CD4-positive, alpha-beta T cell treated with Interleukin-17A for 1 hour (primary cell): Measurements from ENCODE around the gene RNLS.
"Not testable (repeated sequence)": the region's sequence is repeated elsewhere in the genome, so short reads cannot be mapped to it uniquely, and the experiment has no call there.

Experiments used
- DNase-seq: peaks from one replicate; pipeline ENCODE4 v3.0.0-alpha.2; 2020

The RNLS gene

DNA sequence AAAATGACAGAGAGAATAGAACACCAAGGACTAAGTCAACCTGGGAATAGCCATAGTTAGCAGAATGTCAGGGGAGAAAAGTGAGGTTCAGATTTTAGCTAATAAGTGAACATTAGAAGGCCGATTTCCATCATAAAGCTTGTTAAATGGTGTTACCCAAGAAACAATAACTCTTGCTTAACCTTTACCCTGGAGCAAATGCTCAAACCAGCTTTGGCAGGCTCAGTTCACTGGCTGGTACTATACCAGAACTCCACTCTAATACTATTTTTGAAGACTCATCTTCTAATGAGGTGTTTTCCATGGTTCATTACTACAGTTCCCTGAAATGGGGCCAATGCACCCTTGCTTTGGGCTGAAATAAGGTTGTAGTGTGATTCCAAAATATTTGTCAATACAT lies 61.3 kb downstream of the RNLS start:
- DNase-seq: no peak

DNA sequence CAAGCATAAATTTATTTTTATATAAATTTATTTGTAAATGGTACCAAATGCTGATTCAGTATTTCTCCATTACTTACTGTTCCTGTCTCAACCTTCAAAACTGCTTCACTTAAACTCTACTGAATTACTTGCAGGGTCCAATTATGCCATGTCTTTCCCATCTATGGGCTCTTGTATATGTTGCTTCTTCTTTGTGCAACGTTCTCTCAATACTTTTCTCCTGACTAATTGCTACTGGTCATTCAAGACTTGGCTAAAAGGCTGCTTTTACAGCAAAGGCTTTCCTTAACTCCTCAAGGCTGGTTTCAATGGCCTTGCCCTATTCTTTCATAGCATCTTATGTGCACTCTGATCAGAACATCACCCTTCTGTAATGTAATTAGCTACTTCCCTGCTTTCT lies 67.9 kb downstream of the RNLS start:
- no peak for DNase-seq

DNA sequence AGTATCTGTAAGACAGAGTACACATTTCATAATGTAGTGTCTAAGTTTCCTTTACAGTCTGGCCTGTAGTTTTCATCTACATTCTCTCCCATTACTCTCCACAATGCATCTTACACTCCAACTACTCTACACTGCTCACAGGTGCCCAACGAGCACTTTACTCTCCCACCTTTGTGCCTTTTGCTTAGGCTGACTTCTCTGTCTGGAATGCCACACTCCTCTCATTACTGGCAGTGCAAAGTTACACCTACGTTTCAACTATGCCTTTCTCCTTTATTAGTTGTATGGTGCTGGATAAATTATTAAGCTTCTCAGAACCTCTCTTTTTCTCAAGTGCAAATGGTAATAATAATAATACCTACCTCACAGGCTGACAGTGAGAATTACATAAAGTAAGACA lies 70.5 kb downstream of the RNLS start:
- no peak for DNase-seq

DNA sequence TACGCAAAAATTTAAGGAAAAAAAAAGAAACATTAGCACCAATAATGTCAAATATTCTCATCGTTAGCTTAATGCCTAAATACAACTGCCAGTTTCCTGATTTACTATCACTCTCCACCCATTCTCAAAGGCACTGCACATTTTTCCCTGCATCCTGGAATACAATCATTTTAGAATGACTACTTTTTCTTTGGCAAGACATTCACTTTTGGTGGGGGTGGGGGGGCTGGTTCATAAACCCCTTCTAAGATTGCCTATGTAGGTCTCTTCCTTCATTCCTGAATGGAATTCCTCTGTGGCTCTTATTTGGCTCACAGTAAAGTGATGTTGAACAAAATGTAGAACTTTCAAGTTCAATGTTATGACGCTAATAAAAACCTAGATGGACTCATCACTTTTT lies 74.3 kb downstream of the RNLS start:
- no peak for DNase-seq

DNA sequence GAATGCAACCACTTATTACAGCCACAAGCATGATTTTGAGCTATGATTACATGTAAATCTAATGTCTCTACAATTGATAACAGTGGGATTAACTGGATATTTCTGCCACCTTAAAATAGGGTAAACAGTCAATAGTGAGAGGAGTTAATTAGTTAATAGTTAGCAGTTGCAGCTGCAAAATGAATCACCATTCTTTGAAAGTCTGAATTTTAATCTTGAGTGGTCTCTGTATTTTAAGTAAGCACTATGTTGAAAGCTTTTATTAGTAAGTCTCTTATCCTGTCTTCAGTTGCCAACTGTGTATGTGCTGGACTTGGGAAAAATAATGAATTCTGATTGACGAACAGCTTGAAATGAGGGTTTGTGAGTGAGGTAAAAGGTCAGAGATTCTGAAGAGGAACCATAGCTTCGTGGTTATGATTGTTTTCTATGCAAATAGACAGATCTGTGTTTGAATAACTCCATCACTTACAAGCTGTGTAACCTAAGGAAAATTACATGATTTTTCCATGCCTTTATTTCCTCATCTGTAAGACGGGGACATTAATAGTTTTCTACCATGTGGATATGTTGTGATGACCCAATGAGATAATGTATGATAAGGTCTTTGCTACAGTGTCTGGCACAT lies 75.2 kb downstream of the RNLS start:
- DNase-seq: no peak

DNA sequence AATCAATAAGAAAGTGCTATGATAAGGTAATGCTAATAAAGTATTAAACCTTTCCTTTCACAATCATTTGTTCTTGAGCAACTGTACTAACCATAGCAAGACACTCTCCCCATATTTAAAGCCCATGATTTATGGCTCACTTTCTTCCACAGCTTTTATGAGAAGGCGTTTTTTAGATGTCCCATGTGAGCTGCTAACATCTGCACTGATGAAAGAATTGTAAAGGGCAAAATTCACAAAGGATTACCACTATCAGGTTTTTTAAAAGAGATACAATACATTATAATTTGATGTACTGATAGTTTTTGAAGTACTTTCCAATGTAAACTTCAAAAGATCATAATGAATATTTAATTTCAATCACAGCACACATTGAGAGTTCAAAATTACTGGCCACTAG lies 75.7 kb downstream of the RNLS start:
- no peak for DNase-seq

DNA sequence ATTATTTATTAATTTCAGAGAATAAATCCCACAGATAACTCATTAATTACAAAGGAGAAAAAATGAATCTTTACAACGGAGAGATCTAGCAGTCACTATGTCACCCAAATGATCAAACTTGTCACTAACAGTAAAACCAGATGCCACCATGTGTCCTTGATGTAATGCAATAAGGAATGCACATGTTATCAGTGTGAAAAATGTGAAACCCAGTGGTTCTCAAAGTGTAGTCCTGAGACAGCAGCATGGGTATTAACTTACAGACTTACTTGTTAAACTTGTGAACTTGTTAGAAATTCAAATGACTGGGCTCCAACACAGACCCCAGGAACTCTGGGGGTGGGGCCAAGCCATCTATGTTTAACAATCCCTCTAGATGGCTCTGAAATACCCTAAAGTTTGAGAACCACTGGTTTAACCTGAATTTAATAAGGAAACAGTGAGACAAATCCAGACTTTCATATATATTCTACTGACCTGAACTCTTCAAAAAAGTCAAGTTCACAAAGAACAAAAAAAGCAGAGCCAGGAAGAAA lies 77.4 kb downstream of the RNLS start:
- DNase-seq: no peak

DNA sequence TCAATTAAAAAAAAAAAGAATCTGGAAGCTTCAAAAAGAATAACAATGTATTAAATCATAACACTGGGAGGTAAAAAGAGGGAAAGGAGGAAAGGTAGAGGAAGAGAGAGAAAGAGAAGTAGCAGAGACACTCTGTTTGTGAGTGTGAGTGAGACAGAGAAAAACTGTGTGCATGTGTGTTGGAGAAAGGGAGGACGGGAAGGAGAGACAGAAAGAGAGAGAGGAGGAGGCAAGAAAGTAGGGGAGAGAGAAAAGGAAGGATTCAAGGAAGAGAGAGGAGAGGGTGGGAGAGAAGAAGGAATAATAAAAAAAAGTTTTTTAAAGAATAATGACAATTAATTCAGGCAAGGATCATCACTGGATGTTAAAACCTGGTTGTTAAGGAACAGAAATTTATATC lies 77.9 kb downstream of the RNLS start:
- DNase-seq: no peak

DNA sequence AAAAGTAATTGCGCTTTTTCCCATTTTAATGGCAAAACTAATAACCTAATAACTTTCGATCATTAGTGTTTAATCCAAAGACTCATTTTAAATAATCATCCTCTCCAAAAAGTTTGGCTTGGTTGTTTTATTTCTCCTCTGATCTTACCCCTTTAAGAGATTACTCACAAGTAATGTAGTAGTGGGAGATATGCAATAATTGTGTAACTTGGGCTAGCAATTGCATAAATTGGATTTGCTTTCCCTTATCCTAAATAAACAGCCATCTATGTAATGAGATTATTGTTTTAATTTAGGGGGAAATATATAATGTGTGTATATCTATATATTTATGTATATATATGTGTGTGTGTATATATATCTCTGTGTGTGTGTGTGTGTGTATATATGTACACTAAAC lies 82.5 kb downstream of the RNLS start:
- no peak for DNase-seq

DNA sequence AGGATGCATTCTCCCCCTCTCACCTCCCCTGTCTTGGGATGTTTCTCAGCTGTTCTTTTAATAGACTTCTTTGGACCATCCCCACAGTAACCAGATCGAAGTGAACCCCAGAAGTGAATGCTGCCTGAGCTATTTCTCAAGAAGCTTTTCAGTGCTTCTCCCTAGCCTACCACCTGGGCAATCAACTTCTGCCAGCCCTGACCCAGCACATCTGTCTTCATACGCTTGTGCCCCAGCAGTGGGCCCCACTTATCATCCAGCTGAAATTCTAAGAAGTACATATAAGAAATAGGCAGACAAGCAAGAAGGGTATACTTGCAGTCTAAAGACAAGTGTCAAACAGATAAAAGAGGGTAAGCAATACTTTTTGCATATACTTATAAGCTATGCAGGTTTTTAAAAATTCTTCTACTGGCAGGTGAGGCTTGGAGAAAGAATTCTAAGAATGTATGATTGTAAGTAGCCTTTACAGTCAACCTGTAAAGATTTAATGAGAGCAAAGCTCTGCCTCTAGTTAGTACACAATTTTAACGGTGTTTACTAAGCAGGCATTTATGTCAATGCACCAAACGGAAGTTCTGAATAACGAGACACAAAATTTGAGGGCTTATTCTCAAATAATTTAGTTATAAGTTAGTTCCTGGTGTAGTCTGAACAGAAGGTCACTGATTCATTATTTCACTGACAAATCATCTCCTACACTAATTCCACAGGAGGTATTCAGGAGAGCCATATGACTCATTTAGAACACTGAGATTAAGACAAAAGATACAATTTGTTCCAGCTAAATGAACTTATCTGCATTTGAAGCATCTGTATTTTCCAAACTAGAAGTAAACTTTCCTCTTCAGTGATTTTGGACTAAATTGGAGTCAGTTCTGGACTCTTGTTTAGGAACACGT lies 83.3 kb downstream of the RNLS start:
- no peak for DNase-seq

DNA sequence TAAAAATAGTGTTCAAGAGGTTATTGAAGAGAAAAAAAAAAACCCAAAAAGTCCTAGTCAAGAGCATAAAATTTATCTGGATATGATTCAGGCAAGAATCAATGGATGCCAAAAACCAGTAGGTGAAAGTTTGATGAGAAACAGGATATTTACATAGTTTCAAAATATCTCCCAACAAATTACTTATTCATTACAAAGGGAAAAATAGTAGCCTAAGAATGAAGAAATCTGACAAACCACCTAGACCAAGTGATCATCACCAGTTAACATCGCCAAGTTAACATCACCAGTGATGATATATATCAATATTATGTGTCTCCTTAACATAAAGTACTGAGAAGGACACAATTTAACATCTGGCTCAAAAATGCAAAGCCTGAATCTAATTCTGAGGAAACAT lies 85.2 kb downstream of the RNLS start:
- no peak for DNase-seq

DNA sequence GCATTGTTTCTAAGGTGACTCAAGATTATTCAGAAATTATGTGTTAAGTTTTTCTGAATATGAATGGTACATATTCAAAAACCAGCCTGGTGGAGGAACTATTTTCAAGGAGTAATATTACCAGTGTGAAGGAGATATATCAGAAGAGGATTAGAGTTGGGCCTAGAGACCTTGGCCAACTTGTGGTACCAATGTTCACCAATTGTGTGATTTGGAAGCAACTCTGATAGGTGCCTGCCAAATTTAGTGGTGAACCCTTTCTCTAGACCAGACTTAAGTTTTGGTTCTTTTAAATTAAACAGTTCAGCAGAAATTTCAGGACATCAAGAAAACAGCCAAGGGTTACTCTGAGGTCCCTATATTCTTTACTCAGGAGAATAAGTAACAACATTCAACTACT lies 88.6 kb downstream of the RNLS start:
- DNase-seq: no peak

DNA sequence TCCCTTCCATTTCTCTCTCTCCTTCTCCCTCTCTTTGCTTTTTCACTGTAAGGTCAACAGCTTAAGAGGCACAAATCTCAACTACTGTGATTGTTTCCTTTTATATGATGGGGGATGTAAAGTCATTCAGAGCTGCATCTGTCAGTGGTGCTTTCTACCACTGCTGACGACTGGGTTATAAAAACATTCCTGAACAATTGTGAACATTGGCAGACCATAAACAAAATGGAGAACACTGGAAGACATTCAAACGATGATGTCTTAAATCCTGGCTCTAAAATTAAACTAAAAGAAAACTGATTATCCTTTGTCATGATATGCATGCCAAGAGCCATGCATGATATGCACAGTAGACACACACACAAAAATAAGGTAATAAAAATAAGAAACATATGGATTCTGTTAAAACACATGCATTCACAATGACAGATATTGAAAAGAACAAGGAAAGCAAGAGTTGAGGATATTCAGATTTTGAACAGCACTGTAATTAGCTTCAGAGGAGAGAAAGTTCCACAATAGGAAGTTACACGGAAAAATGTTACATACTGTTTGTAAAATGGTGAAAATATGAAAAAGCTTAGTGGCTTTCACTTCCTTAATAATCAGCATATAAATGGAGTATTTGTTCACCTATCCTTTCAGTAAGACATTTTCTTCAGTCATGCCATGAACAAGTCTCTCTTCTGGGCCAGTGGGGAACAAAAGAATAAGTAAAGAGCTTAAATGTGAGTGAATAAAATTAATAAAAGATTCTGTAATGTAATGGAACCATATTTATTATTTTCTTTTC lies 89.2 kb downstream of the RNLS start:
- no peak for DNase-seq

DNA sequence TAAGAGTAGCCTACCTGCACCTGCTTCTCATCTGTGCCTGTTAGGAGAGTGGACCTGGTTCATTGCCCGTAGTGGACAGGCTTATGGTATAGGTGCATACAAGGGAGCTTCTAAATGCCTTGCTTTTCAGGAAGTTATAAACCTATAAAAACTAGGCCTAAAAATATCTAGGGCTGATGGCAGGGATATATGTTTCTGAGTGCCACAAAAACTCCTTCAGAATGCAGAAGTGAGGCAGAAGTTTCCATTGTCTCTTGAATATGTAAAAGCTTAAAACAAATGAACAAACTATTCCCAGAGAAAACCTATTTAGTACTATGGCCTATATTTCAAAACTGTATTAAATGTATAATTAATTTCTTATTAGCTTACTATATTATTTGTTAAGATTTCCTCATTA lies 91.8 kb downstream of the RNLS start:
- DNase-seq: no peak

DNA sequence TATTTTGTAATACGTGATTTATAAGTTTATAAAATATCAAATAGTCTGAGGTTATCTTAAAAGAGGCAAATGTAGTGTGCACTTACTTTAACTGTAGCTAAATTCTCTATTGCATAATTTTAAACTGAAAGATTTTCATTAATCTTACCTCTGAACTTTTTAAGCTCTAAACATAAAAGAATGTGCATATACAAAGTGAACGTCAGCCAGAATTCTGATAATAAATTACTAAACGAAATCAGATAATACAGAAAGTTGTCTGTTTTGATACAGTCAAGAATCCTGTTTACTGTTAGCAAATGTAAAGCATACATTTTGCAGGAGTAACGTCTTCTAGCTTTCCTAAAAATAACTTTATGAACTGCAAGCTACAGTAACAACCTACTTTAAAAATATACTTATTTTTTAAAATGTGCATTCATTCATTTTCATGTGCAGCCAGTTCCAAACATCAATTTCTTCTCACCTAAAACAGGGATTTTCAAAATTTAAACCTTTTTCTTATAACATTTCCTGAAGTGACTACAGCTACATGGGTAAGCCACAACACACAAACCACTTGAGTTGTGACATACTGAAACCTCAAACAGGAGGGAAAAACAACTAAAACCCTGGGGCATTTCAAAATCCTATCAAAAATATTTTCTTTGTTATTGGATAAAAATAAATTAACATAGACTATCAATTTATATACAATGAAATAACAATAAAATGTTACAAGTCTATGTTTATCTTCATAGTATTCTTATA lies 92.7 kb downstream of the RNLS start:
- no peak for DNase-seq

DNA sequence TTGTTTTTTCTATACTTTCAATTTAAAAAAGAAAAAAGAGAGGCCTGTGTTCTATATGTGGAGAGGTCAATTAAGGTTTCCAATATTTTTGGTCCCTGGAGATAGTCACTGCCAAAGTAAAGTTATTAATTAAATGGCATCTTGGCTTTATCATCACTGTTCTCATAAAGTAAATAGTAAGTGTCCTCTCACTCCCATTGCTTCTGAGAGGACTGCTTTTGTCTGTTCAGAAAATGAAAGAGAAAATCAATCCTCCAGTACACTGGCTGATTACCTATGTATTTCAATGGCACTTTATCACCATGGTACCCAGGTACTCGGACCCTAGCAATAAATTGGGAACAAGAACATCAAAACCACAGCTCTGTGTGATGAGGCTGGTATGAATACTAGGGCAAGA lies 94.0 kb downstream of the RNLS start:
- no peak for DNase-seq

DNA sequence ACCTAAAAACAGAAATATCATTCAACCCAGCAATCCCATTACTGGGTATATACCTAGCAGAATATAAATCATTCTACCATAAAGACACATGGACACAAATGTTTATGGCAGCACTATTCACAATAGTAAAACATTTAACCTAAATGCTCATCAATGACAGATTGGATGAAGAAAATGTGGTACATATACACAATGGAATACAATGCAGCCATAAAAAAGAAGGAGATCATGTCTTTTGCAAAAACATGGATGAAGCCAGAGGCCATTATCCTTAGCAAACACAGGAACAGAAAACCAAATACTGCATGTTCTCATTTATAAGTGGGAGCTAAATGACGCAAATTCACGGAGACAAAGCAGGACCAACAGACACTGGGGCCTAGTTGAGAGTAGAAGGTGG lies 96.3 kb downstream of the RNLS start:
- DNase-seq: not testable (repeated sequence)

DNA sequence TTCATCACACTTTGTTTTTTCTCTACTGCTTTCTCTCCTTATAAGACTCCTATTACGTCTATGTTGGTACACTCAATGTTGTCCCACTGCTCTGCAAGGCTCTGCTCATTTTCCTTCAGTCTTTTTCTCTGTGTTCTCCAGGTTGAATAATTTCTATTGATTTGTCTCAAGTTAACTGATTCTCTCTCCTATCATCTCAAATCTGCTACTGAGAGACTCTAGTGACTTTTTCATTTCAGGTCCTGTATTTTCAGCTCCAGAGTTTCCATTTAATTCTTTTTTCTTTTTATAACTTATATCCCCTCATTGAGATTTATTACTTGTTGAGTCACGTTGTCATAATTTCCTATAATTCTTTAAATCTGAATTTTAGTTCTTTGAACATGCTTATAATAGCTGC lies 100.9 kb downstream of the RNLS start:
- no peak for DNase-seq

DNA sequence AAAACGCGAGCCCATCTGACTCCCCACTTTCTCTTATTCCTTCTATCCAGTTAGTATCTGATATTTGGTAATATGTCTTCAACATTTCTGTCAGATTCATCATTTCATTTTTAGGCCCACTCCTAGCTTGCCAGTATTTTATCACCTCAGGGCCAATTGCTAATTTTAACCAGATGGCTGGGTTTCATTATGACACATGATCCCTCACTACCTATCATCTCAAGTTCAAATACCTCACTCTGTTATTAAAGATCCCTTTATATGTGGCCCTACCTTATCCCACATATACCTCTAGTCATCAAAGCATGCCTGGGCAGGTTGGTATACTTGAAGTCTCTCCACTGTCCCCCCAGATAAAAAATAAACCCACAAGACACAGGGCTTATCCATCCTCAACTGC lies 104.9 kb downstream of the RNLS start:
- DNase-seq: no peak

DNA sequence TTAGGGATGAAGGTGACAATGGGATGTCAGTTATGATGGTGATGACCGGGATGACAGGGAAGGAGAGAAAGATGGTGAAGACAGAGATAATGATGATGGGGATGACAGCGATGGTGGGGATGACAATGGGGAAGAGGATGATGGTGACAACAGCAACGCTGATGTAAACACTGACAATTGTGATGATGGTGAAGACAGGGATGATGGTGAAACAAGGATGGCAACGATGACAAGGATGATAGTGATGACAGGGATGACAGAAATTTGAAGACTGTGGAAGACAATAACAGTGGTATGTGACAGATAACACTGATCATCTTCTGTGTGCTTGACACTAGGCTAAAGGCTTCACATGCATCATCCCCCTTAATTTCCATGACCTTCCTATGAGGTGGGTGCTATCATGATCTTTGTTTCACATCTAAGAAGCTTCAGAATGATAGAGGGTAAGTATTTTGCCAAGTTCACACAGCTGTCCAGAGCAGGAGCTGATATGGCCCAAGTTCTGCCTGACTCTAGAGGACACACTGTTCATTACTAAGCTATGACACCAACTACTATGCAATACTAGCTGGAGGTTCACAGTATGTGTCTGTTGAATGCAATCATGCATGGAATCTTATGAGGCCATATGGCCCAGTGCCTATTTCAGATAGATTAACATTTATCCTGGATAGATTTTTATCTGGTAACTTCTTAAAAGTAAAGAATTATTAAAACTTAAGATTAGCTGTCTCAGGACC lies 105.6 kb downstream of the RNLS start:
- no peak for DNase-seq

DNA sequence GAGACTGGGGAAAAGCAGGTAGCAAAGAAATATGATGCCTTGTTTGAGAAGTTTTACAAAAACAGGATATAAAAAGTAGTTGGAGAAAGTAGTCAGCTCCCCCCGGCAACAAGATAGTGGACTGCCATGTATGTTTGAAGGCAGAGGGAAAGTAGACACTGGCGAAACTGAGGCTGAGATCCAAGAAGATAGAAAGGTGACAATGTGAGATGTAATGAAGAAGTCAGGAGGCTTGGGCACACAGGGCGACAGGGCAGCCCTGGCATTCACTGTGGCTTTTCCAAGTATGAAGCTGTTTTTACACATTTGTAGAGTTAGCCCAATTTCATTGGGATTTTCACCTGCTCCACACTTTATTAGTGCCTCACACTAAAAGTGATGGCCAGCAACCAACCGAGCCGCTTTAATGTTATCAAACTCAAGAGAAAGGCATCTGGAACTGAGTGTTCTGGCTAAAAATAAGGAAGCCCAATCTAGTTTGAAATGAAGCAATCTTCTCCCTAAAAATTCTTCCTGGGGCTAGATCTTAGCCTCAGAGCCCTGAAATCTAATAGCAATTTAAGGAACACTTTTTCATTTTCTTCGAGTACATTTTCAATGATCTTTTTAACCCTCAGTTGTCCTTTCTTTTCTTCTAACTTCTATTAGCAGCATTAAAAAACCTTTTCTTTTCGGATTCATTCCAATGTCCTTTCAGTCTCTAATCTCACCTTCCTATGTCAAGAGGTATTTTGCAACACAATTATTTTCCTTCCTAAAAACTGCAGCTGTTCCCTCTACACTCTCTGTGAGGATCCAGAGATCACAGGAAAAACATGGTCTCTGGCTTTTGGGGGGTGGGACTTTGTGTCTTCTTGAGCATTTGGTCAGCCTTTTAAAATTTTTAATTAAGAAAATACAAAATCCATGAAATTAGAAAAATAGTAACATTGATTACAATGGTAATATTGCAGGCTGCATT lies 108.0 kb downstream of the RNLS start:
- no peak for DNase-seq
